Measurements from ENCODE around the gene KDM4F. TPM values are rescaled to one million over a fixed set of nuclear protein-coding genes. Genes with fewer than 3 reads are reported as not detected.

Gene KDM4F
- total and polyA plus RNA-seq, 2 donors (not counting 3 experiments of a cell fraction or from before 2014, with no cell fraction given), result not detected

GRCh38 chr11:95067841-95068219, 18.6 kb downstream of the KDM4F start:
- no peaks in the 10 kb centered on the region for H3K9me1 ChIP-seq (replicated peaks; ENCODE audit: control insufficient read depth, extremely low read depth, insufficient read depth, low read length)
- H3K9ac ChIP-seq (replicated peaks; ENCODE audit: extremely low read depth, insufficient read depth, low read length), result peak overlapping the region; percentile 75
- H3K79me2 ChIP-seq (ENCODE audit: control insufficient read depth, insufficient read depth, low read length), result peaks cover 16% of the 10 kb centered on the region
- no peaks in the 10 kb centered on the region for H3K9me3 ChIP-seq (replicated peaks; ENCODE audit: control insufficient read depth, insufficient read depth, low read length)
- H3K4me2 ChIP-seq (ENCODE audit: insufficient read depth, low read length), result peak overlapping the region; percentile 99
- no peaks in the 10 kb centered on the region for H3K36me3 ChIP-seq (ENCODE audit: control insufficient read depth in 2 of 2, extremely low read depth in 1 of 2, insufficient read depth in 2 of 2, low read length in 2 of 2)
- H3K27ac ChIP-seq (ENCODE audit: insufficient read depth, low read depth, low read length), result peak overlapping the region; percentile 62
- H2AFZ ChIP-seq (ENCODE audit: low read depth, low read length), result peak overlapping the region; percentile 65
- H3K4me3 ChIP-seq (replicated peaks in 1 of 3; ENCODE audit: insufficient read depth in 1 of 3, low read depth in 1 of 3, low read length in 3 of 3), result peak overlapping the region; percentile 78 to 98 (median 79)
- dilution Hi-C loops (cut with MboI; ENCODE audit: extremely low pct_ligation_motif_present, low sequenced_read_pairs) (no loop called here), intact Hi-C loops (cut with micrococcal nuclease) (loop anchor here (1.0 to 2.0 kb wide), 9 partner anchors 21 to 722 kb away; partner anchors contain the start of genes CEP57, CWC15, ENDOD1 and KDM4D)
- BruUV-seq (replicated peaks), result TSS peak; percentile 62
- DNase-seq (ENCODE audit: low read depth, low spot score) (no peak), FAIRE-seq (no peak)
- no peaks in the 10 kb centered on the region for H4K20me1 ChIP-seq (replicated peaks; ENCODE audit: control insufficient read depth, extremely low read depth, insufficient read depth, low read length)
- H3K4me1 ChIP-seq (ENCODE audit: control insufficient read depth, extremely low read depth, insufficient read depth, low read length), result peaks cover 19% of the 10 kb centered on the region
- TF ChIP-seq, protein P1, sequence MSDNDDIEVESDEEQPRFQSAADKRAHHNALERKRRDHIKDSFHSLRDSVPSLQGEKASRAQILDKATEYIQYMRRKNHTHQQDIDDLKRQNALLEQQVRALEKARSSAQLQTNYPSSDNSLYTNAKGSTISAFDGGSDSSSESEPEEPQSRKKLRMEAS (IDR thresholded peaks at IDR 0.05; ENCODE audit: insufficient read depth, insufficient read length), result no peak
- TF ChIP-seq FOS (IDR thresholded peaks at IDR 0.05; ENCODE audit: borderline replicate concordance, insufficient read depth, low read length) (no peak), POLR2A (IDR thresholded peaks at IDR 0.05; ENCODE audit: low read depth, low read length) (no peak), MYC (IDR thresholded peaks at IDR 0.05; ENCODE audit: low read depth, low read length) (no peak), EZH2 (IDR thresholded peaks at IDR 0.05; ENCODE audit: borderline replicate concordance, low read depth, low read length, severe bottlenecking) (no peak), POLR2AphosphoS5 (IDR thresholded peaks at IDR 0.05; ENCODE audit: insufficient read depth, low read depth, low read length) (no peak), JUN (IDR thresholded peaks at IDR 0.05; ENCODE audit: borderline replicate concordance, insufficient read depth, insufficient read length, low read depth) (no peak)
- ChIA-PET CTCF (interaction anchor here (0.7 to 6.7 kb wide), 23 partner anchors 9 to 1360 kb away, joined by 3 to 96 read pairs (median 5); partner anchors contain the start of genes ENDOD1, KDM4F, MAML2 and SESN3), POLR2A (interaction anchor here (0.8 to 1.6 kb wide), 4 partner anchors 22 to 95 kb away, joined by 3 to 9 read pairs (median 6); partner anchors contain the start of genes CWC15 and KDM4D)
- H3K27me3 ChIP-seq (ENCODE audit: control insufficient read depth in 2 of 2, insufficient read depth in 2 of 2, low read length in 2 of 2), result peaks cover 0 to 1% of the 10 kb centered on the region in 2 experiments

DNA sequence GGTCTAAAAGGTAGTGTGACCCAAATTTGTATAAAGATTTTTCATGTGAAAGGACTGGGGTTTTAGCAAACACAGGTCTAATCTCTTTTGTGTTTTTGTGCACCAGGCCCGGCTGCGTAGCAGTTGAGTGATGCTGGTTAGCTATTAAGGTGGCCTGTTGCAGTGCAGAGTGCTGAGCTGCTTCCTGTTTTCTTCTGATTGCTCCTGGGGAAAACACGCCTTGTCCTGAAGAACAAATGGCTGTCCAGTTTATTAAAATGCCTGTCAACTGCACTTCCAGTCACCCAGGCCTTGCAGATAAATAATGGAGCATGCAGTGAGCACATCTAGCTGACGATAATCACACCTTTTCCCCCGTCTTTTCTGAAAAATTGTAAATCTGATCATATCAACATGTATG, 19.3 kb downstream of the KDM4F start:
- no peaks in the 10 kb centered on the region for H3K36me3 ChIP-seq (ENCODE audit: control insufficient read depth in 2 of 2, extremely low read depth in 1 of 2, insufficient read depth in 2 of 2, low read length in 2 of 2)
- H4K20me1 ChIP-seq (replicated peaks; ENCODE audit: control insufficient read depth, extremely low read depth, insufficient read depth, low read length), result no peaks in the 10 kb centered on the region
- peak; percentile 78 for TF ChIP-seq POLR2A (IDR thresholded peaks at IDR 0.05; ENCODE audit: low read depth, low read length)
- TF ChIP-seq, protein P1 (IDR thresholded peaks at IDR 0.05; ENCODE audit: insufficient read depth, insufficient read length), result peak; percentile 59
- TF ChIP-seq, protein P2, sequence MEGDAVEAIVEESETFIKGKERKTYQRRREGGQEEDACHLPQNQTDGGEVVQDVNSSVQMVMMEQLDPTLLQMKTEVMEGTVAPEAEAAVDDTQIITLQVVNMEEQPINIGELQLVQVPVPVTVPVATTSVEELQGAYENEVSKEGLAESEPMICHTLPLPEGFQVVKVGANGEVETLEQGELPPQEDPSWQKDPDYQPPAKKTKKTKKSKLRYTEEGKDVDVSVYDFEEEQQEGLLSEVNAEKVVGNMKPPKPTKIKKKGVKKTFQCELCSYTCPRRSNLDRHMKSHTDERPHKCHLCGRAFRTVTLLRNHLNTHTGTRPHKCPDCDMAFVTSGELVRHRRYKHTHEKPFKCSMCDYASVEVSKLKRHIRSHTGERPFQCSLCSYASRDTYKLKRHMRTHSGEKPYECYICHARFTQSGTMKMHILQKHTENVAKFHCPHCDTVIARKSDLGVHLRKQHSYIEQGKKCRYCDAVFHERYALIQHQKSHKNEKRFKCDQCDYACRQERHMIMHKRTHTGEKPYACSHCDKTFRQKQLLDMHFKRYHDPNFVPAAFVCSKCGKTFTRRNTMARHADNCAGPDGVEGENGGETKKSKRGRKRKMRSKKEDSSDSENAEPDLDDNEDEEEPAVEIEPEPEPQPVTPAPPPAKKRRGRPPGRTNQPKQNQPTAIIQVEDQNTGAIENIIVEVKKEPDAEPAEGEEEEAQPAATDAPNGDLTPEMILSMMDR (IDR thresholded peaks at IDR 0.05; ENCODE audit: extremely low read depth in 1 of 2, insufficient read depth in 1 of 2, low read depth in 1 of 2, low read length in 2 of 2), result no peak
- peak; percentile 62 for TF ChIP-seq POLR2AphosphoS5 (IDR thresholded peaks at IDR 0.05; ENCODE audit: insufficient read depth, low read depth, low read length)
- peak overlapping the region; percentile 62 for H3K27ac ChIP-seq (ENCODE audit: insufficient read depth, low read depth, low read length)
- H3K9ac ChIP-seq (replicated peaks; ENCODE audit: extremely low read depth, insufficient read depth, low read length), result peak overlapping the region; percentile 75
- H3K4me2 ChIP-seq (ENCODE audit: insufficient read depth, low read length), result peak overlapping the region; percentile 99
- DNase-seq (ENCODE audit: low read depth, low spot score), result peak; percentile 93
- H3K4me1 ChIP-seq (ENCODE audit: control insufficient read depth, extremely low read depth, insufficient read depth, low read length), result peaks cover 19% of the 10 kb centered on the region
- FAIRE-seq, result peak; percentile 85
- peaks cover 0 to 1% of the 10 kb centered on the region in 2 experiments for H3K27me3 ChIP-seq (ENCODE audit: control insufficient read depth in 2 of 2, insufficient read depth in 2 of 2, low read length in 2 of 2)
- CTCF ChIA-PET, result interaction anchor here (0.7 to 6.7 kb wide), 20 partner anchors 8 to 1357 kb away, joined by 3 to 96 read pairs (median 8); partner anchors contain the start of genes ENDOD1 and SESN3
- no peaks in the 10 kb centered on the region for H3K9me1 ChIP-seq (replicated peaks; ENCODE audit: control insufficient read depth, extremely low read depth, insufficient read depth, low read length)
- dilution Hi-C loops (cut with MboI; ENCODE audit: extremely low pct_ligation_motif_present, low sequenced_read_pairs) (no loop called here), intact Hi-C loops (cut with micrococcal nuclease) (loop anchor here (1.0 to 2.0 kb wide), 4 partner anchors 21 to 637 kb away; partner anchors contain the start of gene ENDOD1)
- H2AFZ ChIP-seq (ENCODE audit: low read depth, low read length), result no peak overlapping the region
- POLR2A ChIA-PET, result interaction anchor here (0.9 kb wide), 1 partner anchor 21 kb away, joined by 3 read pairs; the partner anchor contains the start of gene ENDOD1
- H3K4me3 ChIP-seq (replicated peaks in 1 of 3; ENCODE audit: insufficient read depth in 1 of 3, low read depth in 1 of 3, low read length in 3 of 3), result peak overlapping the region; percentile 78 to 98 (median 79)
- BruUV-seq (replicated peaks), result no TSS peak
- H3K9me3 ChIP-seq (replicated peaks; ENCODE audit: control insufficient read depth, insufficient read depth, low read length), result no peaks in the 10 kb centered on the region
- peaks cover 16% of the 10 kb centered on the region for H3K79me2 ChIP-seq (ENCODE audit: control insufficient read depth, insufficient read depth, low read length)

All from endothelial cell of umbilical vein (primary cell).